Esophagus (tissue), 2 donors: ENCODE measurements around the gene TGFBR3L. TPM values are rescaled to one million over a fixed set of nuclear protein-coding genes. Genes with fewer than 3 reads are reported as not detected.

Source experiments
- H3K27ac ChIP-seq, 2 donors: one replicate each; pipeline ENCODE4 v1.5.1; 2013; ENCODE audit warnings: low read depth in 2 of 2, mild to moderate bottlenecking in 2 of 2, inconsistent platforms in 1 of 2, low read length in 1 of 2, moderate library complexity in 1 of 2
- H3K27me3 ChIP-seq, 2 donors: one replicate each; pipeline ENCODE4 v1.6.1; 2013; ENCODE audit warnings: low read length in 2 of 2, control low read depth in 1 of 2, mild to moderate bottlenecking in 1 of 2; ENCODE audit not compliant: insufficient read depth in 2 of 2, control insufficient read depth in 1 of 2
- H3K36me3 ChIP-seq, 2 donors: one replicate each; pipeline ENCODE4 v1.6.1; 2013; ENCODE audit warnings: low read length in 1 of 2; ENCODE audit not compliant: control insufficient read depth in 2 of 2, insufficient read depth in 2 of 2
- H3K4me1 ChIP-seq, 2 donors: one replicate each; pipeline ENCODE4 v1.6.1; 2013; ENCODE audit warnings: low read length in 1 of 2; ENCODE audit not compliant: control insufficient read depth in 2 of 2, insufficient read depth in 2 of 2
- H3K4me3 ChIP-seq, 2 donors: one replicate each; pipeline ENCODE4 v1.5.1; 2013; ENCODE audit warnings: low read length in 2 of 2, mild to moderate bottlenecking in 2 of 2, low read depth in 1 of 2, moderate library complexity in 1 of 2
- H3K9me3 ChIP-seq, 2 donors: one replicate each; pipeline ENCODE4 v1.6.1; 2013; ENCODE audit warnings: mild to moderate bottlenecking in 2 of 2, low read depth in 1 of 2, low read length in 1 of 2, moderate library complexity in 1 of 2; ENCODE audit not compliant: control insufficient read depth in 2 of 2, insufficient read depth in 1 of 2
- WGBS, 2 donors: extraction: QIAGEN DNeasy Blood & Tissue Kit; methylation state at CpG; one replicate each; pipeline ENCODE4 v1.1.7; 2013; 5-methylcytosine and 5-hydroxymethylcytosine counted together
- polyA plus RNA-seq, 2 donors: library from polyadenylated mRNA; stranded (reverse); fragments of 200-250 nt; gene quantifications; one replicate each; pipeline ENCODE4 v1.2.3, GENCODE V29; 2013
- donor health status: healthy with polysubstance abuse.
- donor health status: Bipolar disorder and iron deficiency.

The TGFBR3L gene
- polyA plus RNA-seq, 2 donors, result 0.08 TPM; not detected in 1

DNA sequence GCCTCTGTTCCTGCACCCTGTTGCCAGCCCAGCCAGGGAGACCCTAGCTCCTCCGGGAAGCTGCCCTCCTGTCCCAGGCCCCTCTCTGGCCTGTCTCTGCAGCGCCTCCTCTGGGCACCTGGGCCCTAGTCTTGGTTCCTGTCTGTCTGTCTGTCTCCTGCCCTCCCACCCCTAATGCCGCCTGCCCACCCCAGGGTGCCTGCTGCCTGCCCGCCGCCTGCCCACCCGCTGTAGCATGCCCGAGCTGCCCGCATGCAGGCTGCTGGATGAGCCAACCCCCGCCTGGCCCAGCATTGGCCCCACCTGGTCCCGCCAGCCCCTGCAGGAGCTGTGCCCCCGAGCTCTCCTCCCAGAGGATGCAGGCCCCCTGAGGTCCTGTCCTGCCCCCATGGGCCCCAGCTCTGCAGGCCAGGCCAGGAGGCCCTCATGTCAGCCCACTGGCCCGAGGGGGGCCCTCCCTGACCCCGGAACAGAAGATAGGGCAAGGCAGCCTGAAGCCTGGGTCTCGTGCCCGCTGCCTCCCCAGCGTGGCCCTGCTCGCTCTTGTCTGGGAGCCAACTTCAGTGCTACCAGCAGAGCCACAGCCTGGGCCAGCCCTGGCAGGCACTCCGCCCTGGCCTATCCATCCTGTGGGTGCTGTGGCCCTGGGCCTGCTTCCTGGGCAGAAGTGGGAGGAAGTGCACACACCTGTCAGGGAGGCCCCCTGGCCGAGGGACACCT lies 5.7 kb upstream of the TGFBR3L start:
- H3K36me3 ChIP-seq, result peaks cover 12 to 42% of the 10 kb centered on the region in 2 donors
- peaks cover 0 to 3% of the 10 kb centered on the region in 2 donors for H3K9me3 ChIP-seq
- no peak overlapping the region for H3K4me3 ChIP-seq
- H3K27me3 ChIP-seq, result no peaks in the 10 kb centered on the region
- WGBS, 2 donors, result 70 to 80% methylated on average over 18 to 19 of the region's 19 CpGs
- no peak overlapping the region for H3K27ac ChIP-seq
- H3K4me1 ChIP-seq, result peaks cover 3 to 20% of the 10 kb centered on the region in 2 donors

DNA sequence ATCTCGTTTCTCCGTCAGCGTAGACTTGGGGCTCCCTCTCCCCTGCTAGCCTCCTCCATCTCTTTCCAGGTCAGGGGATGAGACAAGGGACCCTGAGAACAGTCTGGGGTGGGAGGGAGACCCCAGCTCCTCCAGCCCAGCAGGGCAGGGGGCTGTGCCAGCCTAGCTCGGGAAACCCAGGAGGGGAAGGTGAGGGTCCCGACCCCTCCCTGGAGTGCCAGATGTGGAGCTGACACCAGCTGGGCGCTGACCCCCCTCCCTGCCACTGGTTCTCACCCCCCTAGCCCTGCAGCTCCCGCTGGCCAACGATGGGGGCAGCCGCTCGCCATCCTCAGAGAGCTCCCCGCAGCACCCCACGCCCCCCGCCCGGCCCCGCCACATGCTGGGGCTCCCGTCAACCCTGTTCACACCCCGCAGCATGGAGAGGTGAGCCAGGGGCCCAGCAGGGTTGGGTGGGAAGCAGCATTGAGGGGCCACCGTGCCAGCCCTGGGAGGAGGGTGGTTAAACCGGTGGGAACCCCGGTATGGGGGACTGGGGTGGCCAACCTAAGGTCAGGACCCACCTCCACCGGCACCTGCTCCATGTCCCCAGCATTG lies 5.1 kb upstream of the TGFBR3L start:
- Histone ChIP-seq H3K9me3 (peaks cover 0 to 3% of the 10 kb centered on the region in 2 donors), H3K36me3 (peaks cover 12 to 42% of the 10 kb centered on the region in 2 donors), H3K4me3 (no peak overlapping the region), H3K4me1 (peaks cover 3 to 15% of the 10 kb centered on the region in 2 donors), H3K27me3 (no peaks in the 10 kb centered on the region), H3K27ac (no peak overlapping the region)
- WGBS, 2 donors, result 88 to 93% methylated on average over 20 to 21 of the region's 21 CpGs

DNA sequence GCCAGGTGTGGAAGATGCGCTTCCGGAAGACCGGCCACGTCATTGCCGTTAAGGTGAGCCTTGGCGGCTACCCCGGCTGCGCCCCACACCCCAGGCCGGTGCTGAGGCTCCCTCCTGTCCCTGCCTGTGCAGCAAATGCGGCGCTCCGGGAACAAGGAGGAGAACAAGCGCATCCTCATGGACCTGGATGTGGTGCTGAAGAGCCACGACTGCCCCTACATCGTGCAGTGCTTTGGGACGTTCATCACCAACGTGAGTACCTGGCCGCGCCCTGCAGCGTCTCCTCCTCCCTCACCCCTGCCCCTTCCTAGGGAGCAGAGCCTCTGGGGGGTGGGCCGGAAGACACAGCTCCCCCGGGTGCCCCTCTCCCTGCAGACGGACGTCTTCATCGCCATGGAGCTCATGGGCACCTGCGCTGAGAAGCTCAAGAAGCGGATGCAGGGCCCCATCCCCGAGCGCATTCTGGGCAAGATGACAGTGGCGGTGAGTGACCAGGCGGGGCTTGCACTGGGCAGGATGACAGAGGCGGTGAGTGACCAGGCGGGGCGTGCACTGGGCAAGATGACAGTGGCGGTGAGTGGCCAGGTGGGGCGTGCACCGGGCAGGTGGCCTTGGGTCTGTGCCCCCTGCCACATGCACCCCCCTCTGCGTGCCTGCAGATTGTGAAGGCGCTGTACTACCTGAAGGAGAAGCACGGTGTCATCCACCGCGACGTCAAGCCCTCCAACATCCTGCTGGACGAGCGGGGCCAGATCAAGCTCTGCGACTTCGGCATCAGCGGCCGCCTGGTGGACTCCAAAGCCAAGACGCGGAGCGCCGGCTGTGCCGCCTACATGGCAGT lies 4.1 kb upstream of the TGFBR3L start:
- H3K4me3 ChIP-seq, result no peak overlapping the region
- peaks cover 0 to 1% of the 10 kb centered on the region in 2 donors for H3K27me3 ChIP-seq
- peaks cover 12 to 42% of the 10 kb centered on the region in 2 donors for H3K36me3 ChIP-seq
- peaks cover 0 to 11% of the 10 kb centered on the region in 2 donors for H3K4me1 ChIP-seq
- H3K9me3 ChIP-seq, result peaks cover 0 to 2% of the 10 kb centered on the region in 2 donors
- 90 to 91% methylated on average over 54 of the region's 54 CpGs for WGBS, 2 donors
- no peak overlapping the region for H3K27ac ChIP-seq

DNA sequence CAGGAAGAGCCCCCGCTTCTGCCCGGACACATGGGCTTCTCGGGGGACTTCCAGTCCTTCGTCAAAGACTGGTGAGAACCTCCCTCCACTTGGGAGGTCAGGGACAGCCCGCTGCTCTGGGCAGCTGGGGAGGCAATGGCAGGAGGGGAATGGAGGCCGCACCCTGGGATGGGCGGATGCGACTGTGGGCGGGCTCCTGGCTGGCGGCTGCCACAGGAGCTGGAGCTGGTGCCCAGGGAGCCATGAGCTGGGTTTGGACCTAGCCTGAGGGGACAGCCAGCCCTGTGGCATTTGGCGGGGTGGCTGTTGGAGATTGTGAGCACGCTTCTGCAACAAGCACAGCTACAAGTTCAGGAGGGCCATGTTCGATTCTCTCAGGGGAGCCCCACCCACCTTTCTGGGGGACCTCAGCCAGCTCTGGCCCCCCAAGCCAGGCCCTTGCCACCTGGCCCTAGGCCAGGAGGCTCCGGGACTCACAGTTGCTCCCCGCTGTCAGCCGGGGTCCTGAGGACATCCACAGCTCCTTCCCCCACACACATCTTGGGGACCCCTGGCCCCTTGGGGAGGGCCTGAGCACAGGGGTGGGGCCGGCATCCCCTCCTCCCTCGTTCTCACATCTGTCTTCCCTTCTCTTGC lies 3.0 kb upstream of the TGFBR3L start:
- WGBS, 2 donors, result 83 to 85% methylated on average over 18 of the region's 18 CpGs
- Histone ChIP-seq H3K27me3 (peaks cover 0 to 6% of the 10 kb centered on the region in 2 donors), H3K27ac (no peak overlapping the region), H3K36me3 (peaks cover 12 to 36% of the 10 kb centered on the region in 2 donors), H3K4me3 (no peak overlapping the region), H3K4me1 (peaks cover 0 to 19% of the 10 kb centered on the region in 2 donors), H3K9me3 (peaks cover 0 to 2% of the 10 kb centered on the region in 2 donors)

DNA sequence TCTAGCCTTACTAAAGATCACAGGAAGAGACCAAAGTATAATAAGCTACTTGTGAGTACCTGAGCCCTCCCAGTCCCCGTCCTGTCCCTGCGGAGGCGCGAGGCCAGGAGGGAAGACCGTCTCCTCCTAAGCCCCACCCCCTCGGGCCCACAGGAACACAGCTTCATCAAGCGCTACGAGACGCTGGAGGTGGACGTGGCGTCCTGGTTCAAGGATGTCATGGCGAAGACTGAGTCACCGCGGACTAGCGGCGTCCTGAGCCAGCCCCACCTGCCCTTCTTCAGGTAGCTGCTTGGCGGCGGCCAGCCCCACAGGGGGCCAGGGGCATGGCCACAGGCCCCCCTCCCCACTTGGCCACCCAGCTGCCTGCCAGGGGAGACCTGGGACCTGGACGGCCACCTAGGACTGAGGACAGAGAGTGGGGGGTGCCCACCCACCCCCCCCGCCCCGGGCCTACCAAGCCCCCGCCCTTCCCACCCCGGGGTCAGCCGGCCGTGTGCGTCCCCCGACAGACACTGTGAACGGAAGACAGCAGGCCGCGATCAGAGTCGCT lies 2.4 kb upstream of the TGFBR3L start:
- Histone ChIP-seq H3K27ac (no peak overlapping the region), H3K36me3 (peaks cover 12 to 36% of the 10 kb centered on the region in 2 donors), H3K27me3 (peaks cover 0 to 8% of the 10 kb centered on the region in 2 donors), H3K4me1 (peaks cover 0 to 19% of the 10 kb centered on the region in 2 donors), H3K9me3 (peaks cover 0 to 2% of the 10 kb centered on the region in 2 donors), H3K4me3 (no peak overlapping the region)
- 86 to 91% methylated on average over 31 of the region's 31 CpGs for WGBS, 2 donors

- H3K36me3 ChIP-seq, result peaks cover 12 to 36% of the 10 kb centered on the region in 2 donors
- no peak overlapping the region for H3K27ac ChIP-seq
- peaks cover 0 to 22% of the 10 kb centered on the region in 2 donors for H3K4me1 ChIP-seq
- no peak overlapping the region for H3K4me3 ChIP-seq
- WGBS, 2 donors, result 92 to 93% methylated on average over 36 to 39 of the region's 39 CpGs
- peaks cover 0 to 12% of the 10 kb centered on the region in 2 donors for H3K27me3 ChIP-seq
- H3K9me3 ChIP-seq, result peaks cover 0 to 5% of the 10 kb centered on the region in 2 donors
Measured at GRCh38 chr19:7912697-7913564, 1.7 kb upstream of the TGFBR3L start.

GRCh38 chr19:7913652-7914051 lies 978 bp upstream of the TGFBR3L start:
- H3K36me3 ChIP-seq, result peaks cover 12 to 36% of the 10 kb centered on the region in 2 donors

GRCh38 chr19:7914099-7914498 lies 531 bp upstream of the TGFBR3L start:
- H3K4me1 ChIP-seq, result peaks cover 0 to 21% of the 10 kb centered on the region in 2 donors
- H3K27me3 ChIP-seq, result peaks cover 0 to 13% of the 10 kb centered on the region in 2 donors
- WGBS, 2 donors, result 59 to 63% methylated on average over 12 of the region's 12 CpGs

More at GRCh38 chr19:7913652-7914051, 978 bp upstream of the TGFBR3L start:
- H3K27ac ChIP-seq, result no peak overlapping the region
- peaks cover 0 to 13% of the 10 kb centered on the region in 2 donors for H3K27me3 ChIP-seq
- peaks cover 0 to 5% of the 10 kb centered on the region in 2 donors for H3K9me3 ChIP-seq
- WGBS, 2 donors, result 86 to 87% methylated on average over 10 of the region's 10 CpGs
- peaks cover 0 to 21% of the 10 kb centered on the region in 2 donors for H3K4me1 ChIP-seq
- no peak overlapping the region for H3K4me3 ChIP-seq

More at GRCh38 chr19:7914099-7914498, 531 bp upstream of the TGFBR3L start:
- H3K27ac ChIP-seq, result no peak overlapping the region
- H3K36me3 ChIP-seq, result peaks cover 12 to 32% of the 10 kb centered on the region in 2 donors
- peaks cover 0 to 5% of the 10 kb centered on the region in 2 donors for H3K9me3 ChIP-seq
- H3K4me3 ChIP-seq, result no peak overlapping the region
